Stimulated activated naive CD8-positive, alpha-beta T cell treated with anti-CD3 and anti-CD28 coated beads, Interleukin-15, Interleukin-2, amounts not matched to agents 100 ng/mL and 50 ng/mL, for 24 hours (primary cell): ENCODE data around the gene APBA2.
"Not testable (repeated sequence)": the region's sequence is repeated elsewhere in the genome, so short reads cannot be mapped to it uniquely, and the experiment has no call there.

Source experiments
- H3K27ac Mint-ChIP-seq: one replicate; pipeline ENCODE4 v1.8.0; 2021; ENCODE audit warnings: mild to moderate bottlenecking, mixed read lengths
- H3K27me3 Mint-ChIP-seq: one replicate; pipeline ENCODE4 v1.8.0; 2021; ENCODE audit warnings: mixed read lengths
- H3K36me3 Mint-ChIP-seq: one replicate; pipeline ENCODE4 v1.8.0; 2021; ENCODE audit warnings: low read depth, mixed read lengths
- H3K4me1 Mint-ChIP-seq: one replicate; pipeline ENCODE4 v1.8.0; 2021; ENCODE audit warnings: low read depth, mixed read lengths
- H3K4me3 Mint-ChIP-seq: one replicate; pipeline ENCODE4 v1.8.0; 2021; ENCODE audit warnings: mild to moderate bottlenecking, mixed read lengths
- H3K9me3 Mint-ChIP-seq: one replicate; pipeline ENCODE4 v1.8.0; 2021; ENCODE audit warnings: mixed read lengths

Gene APBA2

GRCh38 chr15:28887339-28888174 is 1.8 kb downstream of the APBA2 start:
- Mint-ChIP-seq H3K27ac (peak overlapping the region; percentile 82), H3K27me3 (no peaks in the 10 kb centered on the region), H3K4me3 (peak overlapping the region; percentile 87), H3K4me1 (peaks cover 51% of the 10 kb centered on the region), H3K36me3 (no peaks in the 10 kb centered on the region), H3K9me3 (no peaks in the 10 kb centered on the region)

- Mint-ChIP-seq H3K4me1 (peaks cover 59% of the 10 kb centered on the region), H3K9me3 (no peaks in the 10 kb centered on the region)
Measured at GRCh38 chr15:28888302-28888894, 2.6 kb downstream of the APBA2 start.

GRCh38 chr15:28888900-28889299 is 3.1 kb downstream of the APBA2 start:
- Mint-ChIP-seq H3K36me3 (no peaks in the 10 kb centered on the region), H3K4me3 (peak overlapping the region; percentile 17), H3K4me1 (peaks cover 64% of the 10 kb centered on the region), H3K27me3 (no peaks in the 10 kb centered on the region), H3K9me3 (no peaks in the 10 kb centered on the region), H3K27ac (peak overlapping the region; percentile 16)

More at GRCh38 chr15:28888302-28888894, 2.6 kb downstream of the APBA2 start:
- peak overlapping the region; percentile 87 for H3K4me3 Mint-ChIP-seq
- H3K36me3 Mint-ChIP-seq, result no peaks in the 10 kb centered on the region
- peak overlapping the region; percentile 16 for H3K27ac Mint-ChIP-seq
- H3K27me3 Mint-ChIP-seq, result no peaks in the 10 kb centered on the region

GRCh38 chr15:28889346-28889745 is 3.6 kb downstream of the APBA2 start:
- Mint-ChIP-seq H3K36me3 (no peaks in the 10 kb centered on the region), H3K9me3 (no peaks in the 10 kb centered on the region), H3K27ac (peak overlapping the region; percentile 88), H3K27me3 (no peaks in the 10 kb centered on the region), H3K4me3 (peak overlapping the region; percentile 60), H3K4me1 (peaks cover 68% of the 10 kb centered on the region)

GRCh38 chr15:28889871-28890270 is 4.1 kb downstream of the APBA2 start:
- Mint-ChIP-seq H3K4me1 (peaks cover 69% of the 10 kb centered on the region), H3K4me3 (peak overlapping the region; percentile 60), H3K27ac (peak overlapping the region; percentile 88)
- not testable (repeated sequence) for H3K27me3 Mint-ChIP-seq, H3K9me3 Mint-ChIP-seq, H3K36me3 Mint-ChIP-seq

GRCh38 chr15:28890291-28890690 is 4.5 kb downstream of the APBA2 start:
- Mint-ChIP-seq H3K27ac (peak overlapping the region; percentile 88), H3K4me3 (peak overlapping the region; percentile 60), H3K4me1 (peaks cover 69% of the 10 kb centered on the region)
- H3K9me3 Mint-ChIP-seq, H3K36me3 Mint-ChIP-seq, H3K27me3 Mint-ChIP-seq: not testable (repeated sequence)

GRCh38 chr15:28890711-28891495 is 5.1 kb downstream of the APBA2 start:
- H3K36me3 Mint-ChIP-seq, result no peaks in the 10 kb centered on the region
- H3K27ac Mint-ChIP-seq, result peak overlapping the region; percentile 88
- peaks cover 74% of the 10 kb centered on the region for H3K4me1 Mint-ChIP-seq
- H3K27me3 Mint-ChIP-seq, result no peaks in the 10 kb centered on the region
- H3K4me3 Mint-ChIP-seq, result peak overlapping the region; percentile 60
- H3K9me3 Mint-ChIP-seq, result no peaks in the 10 kb centered on the region

- peaks cover 78% of the 10 kb centered on the region for H3K4me1 Mint-ChIP-seq
- no peaks in the 10 kb centered on the region for H3K36me3 Mint-ChIP-seq
- no peak overlapping the region for H3K4me3 Mint-ChIP-seq
- no peaks in the 10 kb centered on the region for H3K27me3 Mint-ChIP-seq
- no peaks in the 10 kb centered on the region for H3K9me3 Mint-ChIP-seq
- H3K27ac Mint-ChIP-seq, result peak overlapping the region; percentile 88
Measured at GRCh38 chr15:28891588-28891987, 5.8 kb downstream of the APBA2 start.

- Mint-ChIP-seq H3K4me1 (peaks cover 81% of the 10 kb centered on the region), H3K4me3 (no peak overlapping the region), H3K36me3 (peaks cover 8% of the 10 kb centered on the region), H3K9me3 (no peaks in the 10 kb centered on the region), H3K27ac (no peak overlapping the region), H3K27me3 (no peaks in the 10 kb centered on the region)
Measured at GRCh38 chr15:28892789-28893610, 7.2 kb downstream of the APBA2 start.

- H3K4me1 Mint-ChIP-seq, result peaks cover 82% of the 10 kb centered on the region
- H3K4me3 Mint-ChIP-seq, result no peak overlapping the region
- H3K27me3 Mint-ChIP-seq, result no peaks in the 10 kb centered on the region
- no peaks in the 10 kb centered on the region for H3K9me3 Mint-ChIP-seq
- peak overlapping the region; percentile 47 for H3K27ac Mint-ChIP-seq
- H3K36me3 Mint-ChIP-seq, result peaks cover 8% of the 10 kb centered on the region
Measured at GRCh38 chr15:28894631-28895030, 8.9 kb downstream of the APBA2 start.

GRCh38 chr15:28895146-28895545 is 9.4 kb downstream of the APBA2 start:
- Mint-ChIP-seq H3K36me3 (peaks cover 8% of the 10 kb centered on the region), H3K4me1 (peaks cover 82% of the 10 kb centered on the region), H3K4me3 (no peak overlapping the region), H3K9me3 (no peaks in the 10 kb centered on the region), H3K27me3 (no peaks in the 10 kb centered on the region), H3K27ac (no peak overlapping the region)

GRCh38 chr15:28895566-28895965 is 9.8 kb downstream of the APBA2 start:
- Mint-ChIP-seq H3K9me3 (no peaks in the 10 kb centered on the region), H3K27ac (no peak overlapping the region), H3K36me3 (peaks cover 8% of the 10 kb centered on the region), H3K4me1 (peaks cover 82% of the 10 kb centered on the region), H3K27me3 (no peaks in the 10 kb centered on the region), H3K4me3 (no peak overlapping the region)

GRCh38 chr15:28896951-28897350 is 11.2 kb downstream of the APBA2 start:
- Mint-ChIP-seq H3K36me3 (peaks cover 8% of the 10 kb centered on the region), H3K27ac (peak overlapping the region; percentile 50), H3K4me3 (peak overlapping the region; percentile 1), H3K27me3 (no peaks in the 10 kb centered on the region), H3K4me1 (peaks cover 82% of the 10 kb centered on the region), H3K9me3 (no peaks in the 10 kb centered on the region)

- H3K4me1 Mint-ChIP-seq, result peaks cover 84% of the 10 kb centered on the region
- peaks cover 8% of the 10 kb centered on the region for H3K36me3 Mint-ChIP-seq
Measured at GRCh38 chr15:28897861-28898585, 12.2 kb downstream of the APBA2 start.

More at GRCh38 chr15:28897861-28898585, 12.2 kb downstream of the APBA2 start:
- H3K27me3 Mint-ChIP-seq, result no peaks in the 10 kb centered on the region
- no peak overlapping the region for H3K4me3 Mint-ChIP-seq
- peak overlapping the region; percentile 81 for H3K27ac Mint-ChIP-seq
- no peaks in the 10 kb centered on the region for H3K9me3 Mint-ChIP-seq
